ENCODE data around the gene PPP1R1B.

DNA sequence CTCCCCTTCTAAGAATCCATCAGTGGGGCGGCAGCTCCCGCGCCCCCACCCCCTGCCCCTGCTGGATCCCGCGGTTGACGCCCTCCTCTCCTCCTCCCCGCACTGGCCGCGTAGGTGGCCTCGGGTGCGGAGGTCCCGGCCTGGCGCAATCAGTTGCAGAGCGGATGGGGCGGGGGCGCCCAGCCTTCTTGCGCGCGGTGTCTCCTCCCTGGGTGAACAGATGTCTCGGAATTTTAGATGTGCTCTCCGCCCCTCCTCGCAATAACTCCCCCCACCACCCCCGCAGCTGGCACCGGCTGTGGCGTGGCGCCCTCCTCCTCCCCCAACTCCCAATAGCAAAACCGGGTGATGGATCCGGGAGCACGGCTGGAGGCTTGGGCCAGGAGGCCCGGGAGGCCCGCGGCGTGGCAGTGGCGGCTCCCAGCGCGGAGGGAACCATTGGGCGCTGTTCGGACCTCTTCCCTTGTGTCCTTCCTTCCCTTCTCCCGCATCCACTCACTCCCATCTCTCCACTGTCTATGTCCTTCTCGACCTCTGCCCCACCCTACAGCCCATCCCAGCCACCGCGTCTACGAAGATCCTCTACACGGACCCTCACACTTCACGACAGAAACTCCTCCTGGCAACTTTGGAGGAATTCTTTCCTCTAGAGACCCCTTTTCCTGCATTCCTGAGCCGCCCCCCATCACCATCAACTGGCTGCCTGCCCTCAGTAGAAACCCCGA, 30.0 kb upstream of the PPP1R1B start:
- TF ChIP-seq, protein P1, sequence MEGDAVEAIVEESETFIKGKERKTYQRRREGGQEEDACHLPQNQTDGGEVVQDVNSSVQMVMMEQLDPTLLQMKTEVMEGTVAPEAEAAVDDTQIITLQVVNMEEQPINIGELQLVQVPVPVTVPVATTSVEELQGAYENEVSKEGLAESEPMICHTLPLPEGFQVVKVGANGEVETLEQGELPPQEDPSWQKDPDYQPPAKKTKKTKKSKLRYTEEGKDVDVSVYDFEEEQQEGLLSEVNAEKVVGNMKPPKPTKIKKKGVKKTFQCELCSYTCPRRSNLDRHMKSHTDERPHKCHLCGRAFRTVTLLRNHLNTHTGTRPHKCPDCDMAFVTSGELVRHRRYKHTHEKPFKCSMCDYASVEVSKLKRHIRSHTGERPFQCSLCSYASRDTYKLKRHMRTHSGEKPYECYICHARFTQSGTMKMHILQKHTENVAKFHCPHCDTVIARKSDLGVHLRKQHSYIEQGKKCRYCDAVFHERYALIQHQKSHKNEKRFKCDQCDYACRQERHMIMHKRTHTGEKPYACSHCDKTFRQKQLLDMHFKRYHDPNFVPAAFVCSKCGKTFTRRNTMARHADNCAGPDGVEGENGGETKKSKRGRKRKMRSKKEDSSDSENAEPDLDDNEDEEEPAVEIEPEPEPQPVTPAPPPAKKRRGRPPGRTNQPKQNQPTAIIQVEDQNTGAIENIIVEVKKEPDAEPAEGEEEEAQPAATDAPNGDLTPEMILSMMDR (conservative IDR thresholded peaks at IDR 0.05; ENCODE audit: low read length), result no peak
- no peak for TF ChIP-seq EZH2phosphoT487 (IDR thresholded peaks at IDR 0.05; ENCODE audit: borderline replicate concordance)

Data from Loucy (cell line).